ENCODE measurements around the gene GDPD2.

DNA sequence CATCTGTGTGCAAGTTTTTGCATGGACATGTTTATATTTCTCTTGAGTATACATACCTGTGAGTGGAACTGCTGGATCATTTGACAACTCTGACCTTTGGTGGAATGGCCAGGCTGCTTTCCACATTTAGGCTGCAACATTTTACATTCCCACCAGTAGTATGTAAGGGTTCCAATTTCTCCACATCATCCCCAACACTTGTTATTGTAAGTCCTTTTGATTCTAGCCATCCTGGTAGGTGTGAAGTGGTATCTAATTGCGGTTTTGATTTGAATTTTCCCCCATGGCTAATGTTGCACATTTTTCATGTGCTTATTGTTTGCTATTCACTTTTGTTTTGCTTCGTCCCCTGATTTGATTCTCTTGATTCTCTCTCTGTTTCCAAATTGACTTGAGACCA is 37.9 kb downstream of the GDPD2 start:
- TF ChIP-seq CTCF (IDR thresholded peaks at IDR 0.05) (no peak), POLR2A (IDR thresholded peaks at IDR 0.05) (no peak)

Data from lower leg skin (tissue), 3 donors.